ENCODE data around the gene SRSF9. TPM values are rescaled to one million over a fixed set of nuclear protein-coding genes. Genes with fewer than 3 reads are reported as not detected.

Gene SRSF9
- total and polyA plus RNA-seq, 2 of the 13 experiments (the other 11 are each of a cell fraction or from before 2014, with no cell fraction given): 125 to 144 TPM

- TF ChIP-seq LBX2 (CRISPR knock-in tag; IDR thresholded peaks at IDR 0.05; ENCODE audit: borderline replicate concordance) (peak; percentile 89), ZNF879 (CRISPR knock-in tag; IDR thresholded peaks at IDR 0.05) (no peak), ZNF687 (CRISPR knock-in tag; IDR thresholded peaks at IDR 0.05) (peak; percentile 74), ZNF414 (CRISPR knock-in tag; IDR thresholded peaks at IDR 0.05) (peak; percentile 80), ZNF562 (CRISPR knock-in tag; IDR thresholded peaks at IDR 0.05; ENCODE audit: borderline replicate concordance) (no peak), NFYB (CRISPR knock-in tag; IDR thresholded peaks at IDR 0.05) (peak; percentile 97), ZMAT3 (CRISPR knock-in tag; conservative IDR thresholded peaks at IDR 0.05) (no peak), ZNF629 (CRISPR knock-in tag; conservative IDR thresholded peaks at IDR 0.05) (no peak), BATF2 (CRISPR knock-in tag; IDR thresholded peaks at IDR 0.05) (0 out of 2 replicates have a peak, but pooled peaks have one; percentile 34), HNRNPUL1 (IDR thresholded peaks at IDR 0.05; ENCODE audit: low read depth, low read length) (no peak), PAF1 (CRISPR knock-in tag; IDR thresholded peaks at IDR 0.05) (no peak), ZNF746 (CRISPR knock-in tag; IDR thresholded peaks at IDR 0.05) (0 out of 2 replicates have a peak, but pooled peaks have one; percentile 22), ZSCAN25 (CRISPR knock-in tag; IDR thresholded peaks at IDR 0.05) (no peak), KMT2A (CRISPR knock-in tag; IDR thresholded peaks at IDR 0.05) (peak; percentile 58; the same call in 1 of the 2 replicates), KDM2A (CRISPR knock-in tag; IDR thresholded peaks at IDR 0.05; ENCODE audit: borderline replicate concordance, low read depth) (no peak; the same call in 1 of the 2 replicates), RARG (CRISPR knock-in tag; IDR thresholded peaks at IDR 0.05; ENCODE audit: low read depth) (no peak), AFF4 (CRISPR knock-in tag; IDR thresholded peaks at IDR 0.05) (no peak), ZNF780A (CRISPR knock-in tag; IDR thresholded peaks at IDR 0.05) (no peak), TGIF2 (CRISPR knock-in tag; IDR thresholded peaks at IDR 0.05) (no peak; the same call in 1 of the 2 replicates), HMG20A (CRISPR knock-in tag; IDR thresholded peaks at IDR 0.05; ENCODE audit: borderline replicate concordance) (no peak)
Observed at GRCh38 chr12:120495731-120496412, 26.3 kb upstream of the SRSF9 start, which contains the start of gene DYNLL1 (continued).

Measured in HepG2 (cell line).